OCI-LY1 (cell line): ENCODE measurements around the gene ZMIZ2.
"Not testable (repeated sequence)": the region's sequence is repeated elsewhere in the genome, so short reads cannot be mapped to it uniquely, and the experiment has no call there.

Experiments used
- EZH2 ChIP-seq: fragments of 200-600 bp; sonication (generic), shearing (Covaris generic); IDR thresholded peaks from 2 replicates; pipeline ENCODE4 v1.8.0; 2017; ENCODE audit warnings: borderline replicate concordance, mixed run types, mild to moderate bottlenecking, antibody characterized with exemption, low read length, moderate library complexity, mixed read lengths
- TF ChIP-seq, protein P1 (sequence below): fragments of 200-600 bp; sonication (generic), shearing (Covaris generic); IDR thresholded peaks from 2 replicates; pipeline ENCODE4 v1.5.1; 2017; ENCODE audit warnings: mild to moderate bottlenecking, antibody characterized with exemption, low read length, moderate library complexity, mixed read lengths

- TF ChIP-seq, protein P1, sequence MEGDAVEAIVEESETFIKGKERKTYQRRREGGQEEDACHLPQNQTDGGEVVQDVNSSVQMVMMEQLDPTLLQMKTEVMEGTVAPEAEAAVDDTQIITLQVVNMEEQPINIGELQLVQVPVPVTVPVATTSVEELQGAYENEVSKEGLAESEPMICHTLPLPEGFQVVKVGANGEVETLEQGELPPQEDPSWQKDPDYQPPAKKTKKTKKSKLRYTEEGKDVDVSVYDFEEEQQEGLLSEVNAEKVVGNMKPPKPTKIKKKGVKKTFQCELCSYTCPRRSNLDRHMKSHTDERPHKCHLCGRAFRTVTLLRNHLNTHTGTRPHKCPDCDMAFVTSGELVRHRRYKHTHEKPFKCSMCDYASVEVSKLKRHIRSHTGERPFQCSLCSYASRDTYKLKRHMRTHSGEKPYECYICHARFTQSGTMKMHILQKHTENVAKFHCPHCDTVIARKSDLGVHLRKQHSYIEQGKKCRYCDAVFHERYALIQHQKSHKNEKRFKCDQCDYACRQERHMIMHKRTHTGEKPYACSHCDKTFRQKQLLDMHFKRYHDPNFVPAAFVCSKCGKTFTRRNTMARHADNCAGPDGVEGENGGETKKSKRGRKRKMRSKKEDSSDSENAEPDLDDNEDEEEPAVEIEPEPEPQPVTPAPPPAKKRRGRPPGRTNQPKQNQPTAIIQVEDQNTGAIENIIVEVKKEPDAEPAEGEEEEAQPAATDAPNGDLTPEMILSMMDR = not testable (repeated sequence)
- not testable (repeated sequence) for TF ChIP-seq EZH2
Measured at GRCh38 chr7:44726250-44726649, 22.4 kb upstream of the ZMIZ2 start.
